Neural cell (in vitro differentiated cells): ENCODE measurements around the gene CHRNA9. TPM values are rescaled to one million over a fixed set of nuclear protein-coding genes. Genes with fewer than 3 reads are reported as not detected.

Experiments used
- H2AFZ ChIP-seq: fragments of 200-600, 300-800 bp; sonication (generic), shearing (Covaris generic); 2 replicates; pipeline ENCODE4 v1.6.0; 2014; ENCODE audit warnings: low read depth, mild to moderate bottlenecking, antibody characterized with exemption, low read length, moderate library complexity
- H3F3A ChIP-seq: fragments of 200-600 bp; shearing (Covaris generic); 2 replicates; pipeline ENCODE4 v1.6.1; 2016; ENCODE audit warnings: mild to moderate bottlenecking, moderate library complexity, mixed read lengths, antibody characterized with exemption, low read length; ENCODE audit not compliant: insufficient read depth, poor library complexity, severe bottlenecking
- H3K27ac ChIP-seq: fragments of 200-600, 300-800 bp; sonication (generic), shearing (Covaris generic); 2 replicates; pipeline ENCODE4 v1.5.1; 2014; ENCODE audit warnings: mild to moderate bottlenecking, low read length, moderate library complexity
- H3K27me3 ChIP-seq: fragments of 300-800, 200-600 bp; sonication (generic), shearing (Covaris generic); 2 replicates; pipeline ENCODE4 v1.6.0; 2014; ENCODE audit warnings: mild to moderate bottlenecking, low read depth, low read length, moderate library complexity; ENCODE audit not compliant: insufficient read depth
- H3K36me3 ChIP-seq: fragments of 300-800, 200-600 bp; sonication (generic), shearing (Covaris generic); 2 replicates; pipeline ENCODE4 v1.5.1; 2014; ENCODE audit warnings: mild to moderate bottlenecking, antibody characterized with exemption, low read length, moderate library complexity; ENCODE audit not compliant: insufficient read depth
- H3K4me2 ChIP-seq: fragments of 300-800, 200-600 bp; sonication (generic), shearing (Covaris generic); 2 replicates; pipeline ENCODE4 v1.6.0; 2014; ENCODE audit warnings: mild to moderate bottlenecking, low read length
- H3K4me3 ChIP-seq: fragments of 300-800, 200-600 bp; sonication (generic), shearing (Covaris generic); 2 replicates; pipeline ENCODE4 v1.5.1; 2014; ENCODE audit warnings: mild to moderate bottlenecking, low read length, moderate library complexity
- H3K79me2 ChIP-seq: fragments of 200-600 bp; shearing (Covaris generic); replicated peaks from 2 replicates; pipeline ENCODE4 v1.6.0; 2014; ENCODE audit warnings: mild to moderate bottlenecking, low read length, moderate library complexity; ENCODE audit not compliant: insufficient read depth
- H3K9ac ChIP-seq: fragments of 300-800, 200-600 bp; sonication (generic), shearing (Covaris generic); 2 replicates; pipeline ENCODE4 v1.6.1; 2016; ENCODE audit warnings: mild to moderate bottlenecking, low read length, mixed read lengths
- H3K9me2 ChIP-seq: fragments of 200-600 bp; shearing (Covaris generic); 2 replicates; pipeline ENCODE4 v1.6.1; 2016; ENCODE audit warnings: mild to moderate bottlenecking, low read length, mixed read lengths; ENCODE audit not compliant: insufficient read depth
- H3K9me3 ChIP-seq: fragments of 200-600, 300-800 bp; sonication (generic), shearing (Covaris generic); 2 replicates; pipeline ENCODE4 v1.6.1; 2016; ENCODE audit warnings: mild to moderate bottlenecking, mixed run types, low read length, moderate library complexity, mixed read lengths
- H4K20me1 ChIP-seq: fragments of 200-600 bp; shearing (Covaris generic); 2 replicates; pipeline ENCODE4 v1.6.1; 2016; ENCODE audit warnings: mild to moderate bottlenecking, mixed run types; ENCODE audit not compliant: insufficient read depth
- EP300 ChIP-seq: fragments of 450-650 bp; conservative IDR thresholded peaks from 2 replicates; pipeline ENCODE4 v1.6.1; 2014; ENCODE audit warnings: antibody characterized with exemption, mild to moderate bottlenecking, moderate library complexity; ENCODE audit not compliant: poor library complexity, severe bottlenecking
- EZH2 ChIP-seq: fragments of 200-600, 300-800 bp; shearing (Covaris generic), sonication (generic); IDR thresholded peaks from 2 replicates; pipeline ENCODE4 v1.6.1; 2014; ENCODE audit warnings: antibody characterized with exemption, low read length, borderline replicate concordance, mild to moderate bottlenecking; ENCODE audit not compliant: insufficient read depth, poor library complexity, severe bottlenecking
- MXI1 ChIP-seq: fragments of 450-650 bp; conservative IDR thresholded peaks from 2 replicates; pipeline ENCODE4 v1.6.1; 2014; ENCODE audit warnings: antibody characterized with exemption, mild to moderate bottlenecking; ENCODE audit not compliant: poor library complexity, severe bottlenecking
- POLR2AphosphoS5 ChIP-seq: IDR thresholded peaks from 2 replicates; pipeline ENCODE4 v1.6.1; 2012
- RAD21 ChIP-seq: fragments of 450-650 bp; conservative IDR thresholded peaks from 2 replicates; pipeline ENCODE4 v1.6.1; 2014; ENCODE audit warnings: antibody characterized with exemption, mild to moderate bottlenecking, moderate library complexity
- REST ChIP-seq: IDR thresholded peaks from 2 replicates; pipeline ENCODE4 v1.6.1; 2012; ENCODE audit warnings: borderline replicate concordance
- SMC3 ChIP-seq: fragments of 450-650 bp; conservative IDR thresholded peaks from 2 replicates; pipeline ENCODE4 v1.6.1; 2014; ENCODE audit warnings: antibody characterized with exemption, mild to moderate bottlenecking, moderate library complexity; ENCODE audit not compliant: poor library complexity
- TAF1 ChIP-seq: IDR thresholded peaks from 2 replicates; pipeline ENCODE4 v1.6.1; 2012; ENCODE audit warnings: low read depth
- polyA plus RNA-seq: library from polyadenylated mRNA; depleted of rRNA; stranded (reverse); fragments of >200 nt; gene quantifications from 2 replicates; pipeline ENCODE4 v1.2.3, GENCODE V29; 2014
- TF ChIP-seq, protein P1 (sequence below): fragments of 450-650 bp; IDR thresholded peaks from 2 replicates; pipeline ENCODE4 v1.5.1; 2014; ENCODE audit warnings: antibody characterized with exemption, mild to moderate bottlenecking, moderate library complexity; ENCODE audit not compliant: poor library complexity, severe bottlenecking

Gene CHRNA9
- polyA plus RNA-seq, 1 donor from 2014 or later: 0.10 TPM

DNA sequence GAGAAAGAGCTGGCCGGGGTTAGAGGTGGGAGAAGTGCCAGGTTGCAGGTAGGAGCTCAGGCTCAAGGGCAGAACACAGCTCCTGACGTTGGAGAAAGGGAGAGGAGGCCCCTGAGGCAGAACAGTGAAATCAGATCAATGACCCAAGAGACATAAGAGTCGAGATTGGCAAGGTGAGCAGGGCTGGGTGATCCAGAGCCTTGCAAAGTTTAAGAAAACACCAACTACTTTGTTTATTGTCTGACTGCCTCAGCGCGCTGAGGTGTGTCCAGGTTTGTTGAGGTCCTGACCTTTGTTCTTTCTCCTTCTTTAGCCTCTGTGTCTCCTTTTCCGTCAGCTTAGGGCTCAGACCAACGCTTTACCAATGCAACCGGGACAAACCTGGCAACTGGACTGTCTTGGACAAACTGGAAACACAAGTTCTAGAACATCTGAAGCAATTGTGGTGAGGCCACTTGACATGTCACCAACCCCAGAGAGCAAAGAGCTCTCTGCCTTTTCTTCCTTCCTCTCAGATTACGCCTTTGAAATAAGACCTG, 28.3 kb downstream of the CHRNA9 start:
- no peaks in the 10 kb centered on the region for H4K20me1 ChIP-seq
- no peak overlapping the region for H3K4me3 ChIP-seq
- no peaks in the 10 kb centered on the region for H3K9me3 ChIP-seq
- H3K27ac ChIP-seq: no peak overlapping the region
- no peak for TF ChIP-seq POLR2AphosphoS5
- TF ChIP-seq, protein P1, sequence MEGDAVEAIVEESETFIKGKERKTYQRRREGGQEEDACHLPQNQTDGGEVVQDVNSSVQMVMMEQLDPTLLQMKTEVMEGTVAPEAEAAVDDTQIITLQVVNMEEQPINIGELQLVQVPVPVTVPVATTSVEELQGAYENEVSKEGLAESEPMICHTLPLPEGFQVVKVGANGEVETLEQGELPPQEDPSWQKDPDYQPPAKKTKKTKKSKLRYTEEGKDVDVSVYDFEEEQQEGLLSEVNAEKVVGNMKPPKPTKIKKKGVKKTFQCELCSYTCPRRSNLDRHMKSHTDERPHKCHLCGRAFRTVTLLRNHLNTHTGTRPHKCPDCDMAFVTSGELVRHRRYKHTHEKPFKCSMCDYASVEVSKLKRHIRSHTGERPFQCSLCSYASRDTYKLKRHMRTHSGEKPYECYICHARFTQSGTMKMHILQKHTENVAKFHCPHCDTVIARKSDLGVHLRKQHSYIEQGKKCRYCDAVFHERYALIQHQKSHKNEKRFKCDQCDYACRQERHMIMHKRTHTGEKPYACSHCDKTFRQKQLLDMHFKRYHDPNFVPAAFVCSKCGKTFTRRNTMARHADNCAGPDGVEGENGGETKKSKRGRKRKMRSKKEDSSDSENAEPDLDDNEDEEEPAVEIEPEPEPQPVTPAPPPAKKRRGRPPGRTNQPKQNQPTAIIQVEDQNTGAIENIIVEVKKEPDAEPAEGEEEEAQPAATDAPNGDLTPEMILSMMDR: no peak
- TF ChIP-seq MXI1: no peak
- no peak for TF ChIP-seq EZH2
- TF ChIP-seq RAD21: no peak
- TF ChIP-seq SMC3: no peak
- TF ChIP-seq REST: no peak
- TF ChIP-seq TAF1: no peak
- TF ChIP-seq EP300: no peak
- H2AFZ ChIP-seq: no peak overlapping the region
- H3K4me2 ChIP-seq: no peak overlapping the region
- no peaks in the 10 kb centered on the region for H3F3A ChIP-seq
- no peaks in the 10 kb centered on the region for H3K9me2 ChIP-seq
- no peaks in the 10 kb centered on the region for H3K36me3 ChIP-seq
- H3K27me3 ChIP-seq: no peaks in the 10 kb centered on the region
- no peak overlapping the region for H3K9ac ChIP-seq
- H3K79me2 ChIP-seq: no peaks in the 10 kb centered on the region

DNA sequence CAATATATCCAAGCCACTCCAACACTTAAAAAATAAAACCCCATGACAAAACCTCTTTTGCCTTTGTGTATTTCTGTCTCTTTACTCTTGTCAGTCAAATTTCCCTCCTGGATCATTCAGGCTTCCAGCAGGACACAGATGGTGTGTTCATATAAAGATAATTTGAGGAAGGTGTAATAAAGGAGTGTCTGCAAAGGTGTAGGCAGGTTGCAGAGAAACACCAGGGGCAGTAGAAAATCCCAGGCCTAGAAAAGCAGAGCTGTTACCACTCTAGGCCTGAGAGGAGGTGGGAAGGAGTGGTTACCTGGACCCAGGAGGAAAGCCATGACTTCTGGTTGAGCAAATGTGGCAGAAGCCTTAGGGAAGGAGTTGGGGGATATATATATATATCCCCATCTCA, 28.8 kb downstream of the CHRNA9 start:
- H3K4me3 ChIP-seq: no peak overlapping the region
- no peaks in the 10 kb centered on the region for H4K20me1 ChIP-seq
- H3F3A ChIP-seq: no peaks in the 10 kb centered on the region
- H3K27ac ChIP-seq: no peak overlapping the region
- H3K27me3 ChIP-seq: no peaks in the 10 kb centered on the region
- no peaks in the 10 kb centered on the region for H3K9me3 ChIP-seq
- no peak overlapping the region for H3K9ac ChIP-seq
- TF ChIP-seq EZH2 (no peak), EP300 (no peak), REST (no peak), MXI1 (no peak), TAF1 (no peak), SMC3 (no peak), POLR2AphosphoS5 (no peak), RAD21 (no peak)
- TF ChIP-seq, protein P1: no peak
- H2AFZ ChIP-seq: no peak overlapping the region
- no peaks in the 10 kb centered on the region for H3K79me2 ChIP-seq
- H3K9me2 ChIP-seq: no peaks in the 10 kb centered on the region
- no peaks in the 10 kb centered on the region for H3K36me3 ChIP-seq
- no peak overlapping the region for H3K4me2 ChIP-seq
